Transverse colon (tissue), 4 donors: ENCODE measurements around the gene ASTL. TPM values are rescaled to one million over a fixed set of nuclear protein-coding genes. Genes with fewer than 3 reads are reported as not detected.

ENCODE experiments used
- DNase-seq: peaks from one replicate; pipeline ENCODE4 v3.0.0-alpha.2; 2019
- H3K27ac ChIP-seq, 4 donors: fragments of 200-600 bp; sonication (generic); 2 replicates each; pipeline ENCODE4 v1.5.1; 2016 to 2018; ENCODE audit warnings: inconsistent platforms in 4 of 4
- H3K27me3 ChIP-seq: fragments of 200-600 bp; sonication (generic); 2 replicates; pipeline ENCODE4 v1.5.1; 2017; ENCODE audit warnings: inconsistent platforms
- H3K36me3 ChIP-seq, 4 donors: fragments of 200-600 bp; sonication (generic); 2 replicates each; pipeline ENCODE4 v1.5.1; 2017 to 2019; ENCODE audit warnings: inconsistent platforms in 4 of 4
- H3K4me1 ChIP-seq, 4 donors: fragments of 200-600 bp; sonication (generic); 2 replicates each; pipeline ENCODE4 v1.5.1; 2017 to 2020; ENCODE audit warnings: inconsistent platforms in 4 of 4
- H3K4me3 ChIP-seq, 4 donors: fragments of 200-600 bp; sonication (generic); 1 replicate in 1 of 4; 2 replicates in 3 of 4; pipeline versions ENCODE4 v1.5.1 to v1.6.1; 2017 to 2019; ENCODE audit warnings: inconsistent platforms in 4 of 4
- H3K9me3 ChIP-seq, 2 donors: fragments of 200-600 bp; sonication (generic); 2 replicates each; pipeline ENCODE4 v1.5.1; 2017 to 2019; ENCODE audit warnings: inconsistent platforms in 2 of 2
- EP300 ChIP-seq: sonication (generic); formaldehyde crosslinking; IDR thresholded peaks from one replicate; pipeline ENCODE4 v1.6.1; 2017; ENCODE audit warnings: antibody characterized with exemption, low read depth
- POLR2A ChIP-seq: fragments of 450-650 bp; IDR thresholded peaks from one replicate; pipeline ENCODE4 v1.6.1; 2016; ENCODE audit warnings: antibody characterized with exemption, mild to moderate bottlenecking, moderate library complexity
- POLR2AphosphoS5 ChIP-seq, 3 donors: sonication (generic); formaldehyde crosslinking; IDR thresholded peaks; one replicate each; pipeline ENCODE4 v1.6.1; 2016; ENCODE audit warnings: antibody characterized with exemption in 3 of 3
- WGBS, 2 donors: methylation state at CpG; one replicate each; pipeline ENCODE4 v1.1.5; 2018; ENCODE audit warnings: low coverage in 1 of 2; 5-methylcytosine and 5-hydroxymethylcytosine counted together
- in situ Hi-C, 4 donors: fragments of 200-750 bp; cut with MboI; loops; one replicate each; pipeline versions ENCODE4 v1.15.0 to v1.15.1; 2017; ENCODE audit warnings: low sequenced_read_pairs in 3 of 4, low pct_ligation_motif_present in 1 of 4, low pct_unique_long_range_greater_than_20kb in 1 of 4
- intact Hi-C: fragments of 100-400 bp; cut with DNase I; formaldehyde crosslinking; loops from one replicate; pipeline ENCODE4 v1.15.1; 2023; ENCODE audit warnings: low total_unique reads
- total RNA-seq, 4 donors: library from RNA; depleted of rRNA; stranded (reverse); fragments of >200 nt; gene quantifications; one replicate each; pipeline ENCODE4 v1.1.0, GENCODE V29; 2016
- TF ChIP-seq, protein P1 (sequence below), 5 experiments: fragments of 200-600 bp in 3 of 5; fragments of 450-650 bp in 2 of 5; sonication (generic) in 3 of 5; IDR thresholded peaks; 1 replicate in 2 of 5; 2 replicates in 3 of 5; pipeline ENCODE4 v1.5.1; 2016 to 2017; ENCODE audit warnings: antibody characterized with exemption in 5 of 5, inconsistent platforms in 3 of 5, mild to moderate bottlenecking in 2 of 5, moderate library complexity in 1 of 5

ASTL gene
- total RNA-seq, 4 donors from 2014 or later, result 0.95 TPM; not detected in 3

DNA sequence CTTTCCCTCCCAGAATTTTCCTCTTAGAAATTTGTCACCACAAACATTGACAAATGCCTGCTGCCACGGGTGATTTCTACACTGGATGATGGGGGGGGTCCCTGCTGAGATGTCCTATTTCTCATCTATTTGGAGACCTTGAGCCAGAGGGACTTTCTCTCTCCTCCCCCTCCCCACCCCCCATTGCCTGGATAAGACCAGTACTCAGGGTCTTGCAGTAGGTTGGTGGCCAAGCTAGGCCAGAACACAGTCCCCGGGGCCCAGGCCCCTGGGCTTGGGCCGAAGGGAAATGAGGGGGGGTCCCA lies 7.5 kb upstream of the ASTL start:
- in situ Hi-C loops (no loop called here), intact Hi-C loops (no loop called here)
- no peaks in the 10 kb centered on the region for H3K27me3 ChIP-seq
- 0 to 47% methylated on average over 1 to 3 of the region's 3 CpGs for WGBS, 2 donors
- DNase-seq, result no peak
- no peaks in the 10 kb centered on the region for H3K9me3 ChIP-seq
- H3K27ac ChIP-seq, result peak overlapping the region; percentile 61 to 80 (median 66)
- peak overlapping the region in 1 of 4 donors; percentile 57 for H3K4me3 ChIP-seq
- H3K4me1 ChIP-seq, result peaks cover 7 to 25% (median 15%) of the 10 kb centered on the region in 4 donors
- no peaks in the 10 kb centered on the region for H3K36me3 ChIP-seq
- TF ChIP-seq EP300, result no peak
- TF ChIP-seq, protein P1, sequence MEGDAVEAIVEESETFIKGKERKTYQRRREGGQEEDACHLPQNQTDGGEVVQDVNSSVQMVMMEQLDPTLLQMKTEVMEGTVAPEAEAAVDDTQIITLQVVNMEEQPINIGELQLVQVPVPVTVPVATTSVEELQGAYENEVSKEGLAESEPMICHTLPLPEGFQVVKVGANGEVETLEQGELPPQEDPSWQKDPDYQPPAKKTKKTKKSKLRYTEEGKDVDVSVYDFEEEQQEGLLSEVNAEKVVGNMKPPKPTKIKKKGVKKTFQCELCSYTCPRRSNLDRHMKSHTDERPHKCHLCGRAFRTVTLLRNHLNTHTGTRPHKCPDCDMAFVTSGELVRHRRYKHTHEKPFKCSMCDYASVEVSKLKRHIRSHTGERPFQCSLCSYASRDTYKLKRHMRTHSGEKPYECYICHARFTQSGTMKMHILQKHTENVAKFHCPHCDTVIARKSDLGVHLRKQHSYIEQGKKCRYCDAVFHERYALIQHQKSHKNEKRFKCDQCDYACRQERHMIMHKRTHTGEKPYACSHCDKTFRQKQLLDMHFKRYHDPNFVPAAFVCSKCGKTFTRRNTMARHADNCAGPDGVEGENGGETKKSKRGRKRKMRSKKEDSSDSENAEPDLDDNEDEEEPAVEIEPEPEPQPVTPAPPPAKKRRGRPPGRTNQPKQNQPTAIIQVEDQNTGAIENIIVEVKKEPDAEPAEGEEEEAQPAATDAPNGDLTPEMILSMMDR (IDR thresholded peaks at IDR 0.05), result no peak
- no peak for TF ChIP-seq POLR2A
- TF ChIP-seq POLR2AphosphoS5 (IDR thresholded peaks at IDR 0.05), result no peak

DNA sequence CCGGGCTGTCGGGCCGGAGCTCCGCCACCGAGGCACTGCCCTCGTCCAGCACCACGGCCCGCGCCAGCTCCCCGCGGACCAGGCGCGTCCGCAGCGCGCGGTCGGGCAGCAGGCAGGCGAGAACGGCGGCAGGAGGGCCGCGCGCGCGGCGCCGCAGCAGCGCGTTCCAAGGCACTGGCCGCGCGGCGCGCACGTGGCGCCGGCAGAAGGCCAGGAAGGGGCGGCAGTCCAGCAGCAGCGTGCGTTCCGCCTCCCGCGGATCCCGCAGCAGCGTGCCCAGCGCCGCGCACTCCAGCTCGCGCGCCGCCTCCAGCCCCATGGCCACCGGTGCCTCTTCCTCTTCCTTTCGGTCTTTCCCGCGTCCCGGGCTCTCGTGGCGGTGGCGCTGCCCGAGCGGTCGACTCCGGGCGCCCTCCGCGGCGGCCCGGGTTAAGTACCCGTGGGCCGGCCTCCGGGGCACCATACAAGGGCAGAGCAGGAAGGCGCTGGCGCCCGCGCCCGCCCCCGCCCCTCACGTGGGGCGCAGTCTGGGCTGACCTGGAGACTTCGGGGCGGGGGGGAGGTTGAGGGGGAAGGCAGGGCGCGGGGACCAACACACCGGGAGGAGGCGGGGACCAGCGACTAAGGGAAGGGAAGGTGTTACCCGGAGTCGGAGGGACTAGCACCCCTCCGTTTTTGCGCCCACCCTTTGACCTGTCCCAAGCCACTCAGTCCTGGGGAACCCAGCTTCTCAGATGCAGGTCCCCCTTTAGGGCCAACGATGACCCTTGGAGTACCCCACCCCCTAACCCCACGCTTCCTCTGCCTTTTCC lies 6.9 kb upstream of the ASTL start, which contains the start of gene DUSP2:
Gene DUSP2 (minus strand): TSS at position 405 of the 812 bp plus-strand sequence. CDS start 86 bp downstream, at position 319.
- intact Hi-C loops (no loop called here), in situ Hi-C loops (no loop called here)
- peak within 1 kb of the TSS; percentile 61 to 80 (median 66) for H3K27ac ChIP-seq
- H3K4me3 ChIP-seq, result peak within 1 kb of the TSS; percentile 36 to 57 (median 50)
- no peaks in the 10 kb centered on the region for H3K36me3 ChIP-seq
- H3K4me1 ChIP-seq, result peaks cover 7 to 25% (median 15%) of the 10 kb centered on the region in 4 donors
- WGBS, 2 donors, result 2% methylated on average over 62 of the region's 94 CpGs; no CpG with 5 or more reads in 1 of the 2 donors
- H3K27me3 ChIP-seq, result no peaks in the 10 kb centered on the region
- TF ChIP-seq POLR2A (peak; percentile 74), POLR2AphosphoS5 (IDR thresholded peaks at IDR 0.05) (peak; percentile 43 to 86 (median 79)), EP300 (no peak)
- H3K9me3 ChIP-seq, result no peaks in the 10 kb centered on the region
- DNase-seq, result peak; percentile 87

DNA sequence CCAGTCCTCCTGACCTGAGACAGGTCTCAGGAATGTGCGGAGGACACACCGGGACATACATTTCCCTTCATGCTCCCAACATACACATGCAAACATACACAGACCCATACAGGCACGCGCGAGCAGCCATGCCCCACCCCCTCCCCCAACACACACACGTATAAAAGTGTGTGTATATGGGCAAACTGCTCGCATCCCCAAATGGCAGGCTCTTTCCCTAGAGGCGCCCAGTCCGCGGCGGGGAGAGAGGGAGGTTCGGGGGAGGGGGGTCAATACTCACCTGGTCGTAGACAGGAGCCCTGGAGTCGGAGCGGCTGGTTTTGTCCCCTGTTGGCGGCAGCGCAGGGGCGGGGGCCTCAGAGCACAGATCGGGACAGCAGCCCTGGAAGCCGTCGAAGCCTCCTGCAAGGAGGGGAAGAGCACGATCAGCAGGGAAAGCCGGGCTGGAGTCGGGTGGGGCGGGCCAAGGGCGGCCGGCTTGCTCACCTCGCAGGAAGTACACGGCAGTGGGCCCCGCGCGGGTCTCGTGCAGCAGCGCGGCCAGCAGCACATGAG lies 6.3 kb upstream of the ASTL start:
- peak overlapping the region; percentile 29 to 57 (median 46) for H3K4me3 ChIP-seq
- no peaks in the 10 kb centered on the region for H3K27me3 ChIP-seq
- H3K9me3 ChIP-seq, result no peaks in the 10 kb centered on the region
- DNase-seq, result peak; percentile 52
- no peak for TF ChIP-seq EP300
- TF ChIP-seq POLR2AphosphoS5 (IDR thresholded peaks at IDR 0.05), result no peak
- no peak for TF ChIP-seq POLR2A
- TF ChIP-seq, protein P1 (IDR thresholded peaks at IDR 0.05), result no peak
- H3K36me3 ChIP-seq, result no peaks in the 10 kb centered on the region
- WGBS, 2 donors, result 3% methylated on average over 25 of the region's 35 CpGs; no CpG with 5 or more reads in 1 of the 2 donors
- intact Hi-C loops (no loop called here), in situ Hi-C loops (no loop called here)
- peak overlapping the region; percentile 61 to 80 (median 66) for H3K27ac ChIP-seq
- H3K4me1 ChIP-seq, result peaks cover 7 to 25% (median 15%) of the 10 kb centered on the region in 4 donors

DNA sequence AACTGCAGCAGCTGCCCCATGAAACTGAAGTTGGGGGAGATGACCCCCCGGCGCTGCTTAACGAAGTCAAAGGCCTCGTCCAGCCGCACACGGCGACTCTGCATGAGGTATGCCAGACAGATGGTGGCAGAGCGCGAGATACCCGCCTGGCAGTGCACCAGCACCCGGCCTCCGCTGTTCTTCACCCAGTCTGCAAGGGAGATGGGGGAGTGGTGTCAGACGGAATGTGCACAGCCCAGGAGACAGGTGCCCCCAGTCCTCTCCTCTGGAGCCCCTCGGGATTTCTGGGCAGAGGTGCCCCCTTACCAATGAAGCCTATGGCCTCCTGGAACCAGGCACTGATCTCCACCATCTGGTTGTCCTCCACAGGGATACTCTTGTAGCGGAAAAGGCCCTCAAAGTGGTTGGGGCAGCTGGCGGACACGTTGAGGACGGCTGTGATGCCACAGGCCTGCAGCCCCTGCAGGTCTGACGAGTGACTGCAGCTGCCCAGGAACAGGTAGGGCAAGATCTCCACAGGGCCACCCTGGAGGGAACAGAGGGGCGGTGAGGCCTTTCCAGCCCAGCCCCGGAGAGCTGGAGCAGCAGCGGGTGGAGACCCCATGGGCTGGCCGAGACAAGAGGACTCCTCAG lies 5.7 kb upstream of the ASTL start:
- WGBS, 2 donors, result 69% methylated on average over 23 of the region's 23 CpGs; no CpG with 5 or more reads in 1 of the 2 donors
- Histone ChIP-seq H3K27ac (peak overlapping the region in 3 of 4 donors; percentile 20 to 61 (median 25)), H3K4me3 (peak overlapping the region in 3 of 4 donors; percentile 36 to 57 (median 56)), H3K36me3 (no peaks in the 10 kb centered on the region), H3K9me3 (no peaks in the 10 kb centered on the region), H3K27me3 (no peaks in the 10 kb centered on the region), H3K4me1 (peaks cover 7 to 29% (median 15%) of the 10 kb centered on the region in 4 donors)
- TF ChIP-seq EP300, result no peak
- TF ChIP-seq, protein P1 (IDR thresholded peaks at IDR 0.05), result peak in 3 of 5 experiments; percentile 5 to 49 (median 21)
- in situ Hi-C loops, result no loop called here
- DNase-seq, result peak; percentile 36
- intact Hi-C loops, result no loop called here
